Measurements from ENCODE around the gene FAM163B.

FAM163B gene

GRCh38 chr9:133562611-133563290 lies 46.4 kb downstream of the FAM163B start:
- H3K4me1 ChIP-seq (ENCODE audit: insufficient read depth, low read length, severe bottlenecking), result no peaks in the 10 kb centered on the region
- H3K4me2 ChIP-seq (ENCODE audit: low read length), result no peak overlapping the region

GRCh38 chr9:133561976-133562554 lies 47.1 kb downstream of the FAM163B start:
- Histone ChIP-seq H2AFZ (ENCODE audit: low read length) (no peak overlapping the region), H4K20me1 (ENCODE audit: insufficient read depth, low read length) (no peaks in the 10 kb centered on the region), H3F3A (ENCODE audit: insufficient read depth, low read length) (no peaks in the 10 kb centered on the region), H3K9ac (ENCODE audit: low read length) (no peak overlapping the region), H3K79me2 (ENCODE audit: insufficient read depth, low read length) (no peaks in the 10 kb centered on the region), H3K4me2 (ENCODE audit: low read length) (no peak overlapping the region), H3K36me3 (ENCODE audit: insufficient read depth, low read length) (no peaks in the 10 kb centered on the region), H3K27me3 (ENCODE audit: insufficient read depth, low read length) (0 out of 2 replicates have a peak, but pooled peaks cover 5% of the 10 kb centered on the region), H3K9me3 (ENCODE audit: low read length) (no peaks in the 10 kb centered on the region), H3K9me2 (ENCODE audit: low read depth, low read length) (no peaks in the 10 kb centered on the region), H3K4me3 (ENCODE audit: low read depth, low read length, poor library complexity, severe bottlenecking) (no peak overlapping the region), H3K27ac (ENCODE audit: low read depth, low read length, poor library complexity, severe bottlenecking) (no peak overlapping the region), H3K4me1 (ENCODE audit: insufficient read depth, low read length, severe bottlenecking) (no peaks in the 10 kb centered on the region)
- no peak for TF ChIP-seq CTCF (IDR thresholded peaks at IDR 0.05; ENCODE audit: low read length)
- no peak for TF ChIP-seq EZH2 (IDR thresholded peaks at IDR 0.05; ENCODE audit: borderline replicate concordance, low read length)

More at GRCh38 chr9:133562611-133563290, 46.4 kb downstream of the FAM163B start:
- Histone ChIP-seq H3K27ac (ENCODE audit: low read depth, low read length, poor library complexity, severe bottlenecking) (no peak overlapping the region), H3F3A (ENCODE audit: insufficient read depth, low read length) (no peaks in the 10 kb centered on the region), H2AFZ (ENCODE audit: low read length) (no peak overlapping the region), H3K9me2 (ENCODE audit: low read depth, low read length) (no peaks in the 10 kb centered on the region), H3K4me3 (ENCODE audit: low read depth, low read length, poor library complexity, severe bottlenecking) (no peak overlapping the region), H3K9me3 (ENCODE audit: low read length) (no peaks in the 10 kb centered on the region), H4K20me1 (ENCODE audit: insufficient read depth, low read length) (no peaks in the 10 kb centered on the region), H3K9ac (ENCODE audit: low read length) (no peak overlapping the region), H3K79me2 (ENCODE audit: insufficient read depth, low read length) (no peaks in the 10 kb centered on the region), H3K36me3 (ENCODE audit: insufficient read depth, low read length) (no peaks in the 10 kb centered on the region), H3K27me3 (ENCODE audit: insufficient read depth, low read length) (0 out of 2 replicates have a peak, but pooled peaks cover 5% of the 10 kb centered on the region)
- TF ChIP-seq EZH2 (IDR thresholded peaks at IDR 0.05; ENCODE audit: borderline replicate concordance, low read length), result no peak
- TF ChIP-seq CTCF (IDR thresholded peaks at IDR 0.05; ENCODE audit: low read length), result no peak

GRCh38 chr9:133560944-133561343 lies 48.2 kb downstream of the FAM163B start:
- Histone ChIP-seq H3K9ac (ENCODE audit: low read length) (no peak overlapping the region), H3K4me3 (ENCODE audit: low read depth, low read length, poor library complexity, severe bottlenecking) (no peak overlapping the region)

More at GRCh38 chr9:133560944-133561343, 48.2 kb downstream of the FAM163B start:
- no peak overlapping the region for H3K27ac ChIP-seq (ENCODE audit: low read depth, low read length, poor library complexity, severe bottlenecking)
- H3K4me1 ChIP-seq (ENCODE audit: insufficient read depth, low read length, severe bottlenecking), result no peaks in the 10 kb centered on the region
- H3K79me2 ChIP-seq (ENCODE audit: insufficient read depth, low read length), result no peaks in the 10 kb centered on the region
- no peaks in the 10 kb centered on the region for H3K9me3 ChIP-seq (ENCODE audit: low read length)
- H3K9me2 ChIP-seq (ENCODE audit: low read depth, low read length), result no peaks in the 10 kb centered on the region
- H3K27me3 ChIP-seq (ENCODE audit: insufficient read depth, low read length), result 0 out of 2 replicates have a peak, but pooled peaks cover 5% of the 10 kb centered on the region
- H3K36me3 ChIP-seq (ENCODE audit: insufficient read depth, low read length), result no peaks in the 10 kb centered on the region
- no peak overlapping the region for H2AFZ ChIP-seq (ENCODE audit: low read length)
- H4K20me1 ChIP-seq (ENCODE audit: insufficient read depth, low read length), result no peaks in the 10 kb centered on the region
- H3K4me2 ChIP-seq (ENCODE audit: low read length), result no peak overlapping the region
- H3F3A ChIP-seq (ENCODE audit: insufficient read depth, low read length), result no peaks in the 10 kb centered on the region
- TF ChIP-seq CTCF (IDR thresholded peaks at IDR 0.05; ENCODE audit: low read length) (no peak), EZH2 (IDR thresholded peaks at IDR 0.05; ENCODE audit: borderline replicate concordance, low read length) (no peak)
